ENCODE measurements around the gene OR5P2.
"Not testable (repeated sequence)": the region's sequence is repeated elsewhere in the genome, so short reads cannot be mapped to it uniquely, and the experiment has no call there.

Gene OR5P2

GRCh38 chr11:7796842-7797241 is at the start of gene OR5P2:
OR5P2 (minus strand) TSS chr11:7796942; CDS start chr11:7796942, 0 bp downstream.
- no peak for DNase-seq

GRCh38 chr11:7846003-7846402 is 49.3 kb upstream of the OR5P2 start:
- DNase-seq = no peak

DNA sequence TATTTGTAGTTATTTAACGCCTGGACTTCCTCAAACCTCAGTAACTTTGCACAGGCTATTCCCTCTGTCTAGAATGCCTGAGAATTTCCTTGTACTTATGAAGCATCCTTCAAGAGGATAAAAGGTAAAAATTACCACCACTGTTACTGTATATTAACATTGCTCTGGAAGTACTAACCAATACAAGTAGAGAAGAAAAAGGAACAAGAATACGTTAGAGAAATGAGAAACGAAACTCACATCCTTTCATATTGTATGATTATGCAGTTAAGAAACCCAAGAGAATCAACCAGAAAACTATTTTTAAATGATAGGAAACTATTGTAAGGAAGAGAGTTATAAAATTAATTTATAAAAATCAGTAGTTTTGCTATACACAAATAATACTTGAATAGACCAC is 48.2 kb upstream of the OR5P2 start:
- no peak for DNase-seq

DNA sequence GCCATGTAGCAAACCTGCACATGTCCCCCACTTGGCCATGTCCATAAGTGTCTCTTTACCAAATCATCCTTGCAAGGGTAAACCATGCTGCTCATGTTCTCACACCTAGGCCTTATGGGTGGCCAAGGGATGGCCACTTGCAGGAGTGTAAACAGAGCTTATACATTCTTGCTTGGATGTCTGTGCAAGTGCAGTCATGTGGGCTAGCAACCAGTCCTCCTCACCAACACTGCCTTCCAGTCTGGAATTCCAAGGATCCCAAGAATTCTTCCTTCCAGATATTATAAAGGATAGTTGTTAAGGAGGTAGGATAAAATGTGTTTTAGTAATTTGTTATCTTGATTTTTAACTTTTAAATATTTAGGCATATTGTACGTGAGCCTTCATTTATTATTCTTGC is 47.8 kb upstream of the OR5P2 start:
- no peak for DNase-seq

DNA sequence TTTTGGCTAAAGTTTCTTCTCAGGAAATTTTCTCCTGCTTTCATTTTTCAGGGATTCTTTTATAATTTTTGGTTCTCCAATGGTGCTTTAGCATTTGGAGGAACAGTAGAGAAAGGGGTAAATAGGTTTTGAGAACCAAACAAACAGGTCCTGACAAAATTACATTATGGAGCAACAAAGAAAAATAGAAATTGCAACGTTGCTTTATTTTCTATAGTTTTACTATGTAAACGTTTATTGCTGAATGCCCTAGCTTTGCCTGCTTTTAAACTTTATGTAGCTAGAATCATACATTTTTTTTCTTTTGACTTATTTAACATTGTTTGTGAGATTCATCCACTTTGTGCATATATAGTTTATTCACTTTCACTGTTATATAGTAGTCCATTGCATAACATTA is 43.8 kb upstream of the OR5P2 start:
- DNase-seq = no peak

DNA sequence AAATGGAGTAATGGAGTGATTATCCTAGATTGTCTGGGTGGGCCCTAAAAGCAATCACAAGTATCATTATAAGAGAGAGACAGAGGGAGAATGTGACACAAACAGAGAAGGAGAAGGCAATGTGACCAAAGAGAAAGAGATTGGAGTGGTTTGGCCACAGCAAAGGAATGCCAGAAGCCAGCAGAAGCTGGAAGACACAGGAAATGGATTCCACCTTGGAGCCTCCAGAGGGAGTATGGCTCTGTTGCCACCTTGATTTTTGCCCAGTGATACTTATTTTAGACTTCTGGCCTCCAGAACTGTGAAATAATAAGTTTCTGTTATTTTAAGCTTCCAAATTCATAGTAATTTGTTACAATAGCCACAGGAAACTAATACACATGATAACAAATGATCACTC is 36.8 kb upstream of the OR5P2 start:
- no peak for DNase-seq

GRCh38 chr11:7830740-7831139 is 34.0 kb upstream of the OR5P2 start, which contains the start of gene OR5P3:
OR5P3 (minus strand) TSS chr11:7830840.
- no peak for DNase-seq

DNA sequence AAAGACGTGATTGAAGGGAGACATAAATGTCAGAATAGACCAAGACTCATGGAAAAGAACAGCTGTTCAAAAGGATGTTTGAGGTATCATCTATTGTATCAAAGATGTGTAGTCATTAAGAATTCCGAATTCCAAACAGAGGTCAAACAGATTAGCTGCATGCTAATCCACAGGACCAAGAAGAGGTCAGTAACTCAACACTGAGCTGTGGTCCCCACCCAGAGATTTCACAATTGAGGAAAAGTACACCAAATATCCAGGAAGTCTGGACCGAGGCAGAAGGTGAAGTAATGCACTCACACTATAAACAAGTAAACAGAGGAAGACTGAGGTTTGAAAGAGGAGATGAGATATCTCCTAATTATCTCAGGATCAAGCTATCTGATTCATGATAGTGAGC is 29.6 kb upstream of the OR5P2 start:
- DNase-seq = no peak

GRCh38 chr11:7820417-7820816 is 23.7 kb upstream of the OR5P2 start:
- DNase-seq = not testable (repeated sequence)

- DNase-seq = not testable (repeated sequence)
Measured at GRCh38 chr11:7814897-7815296, 18.2 kb upstream of the OR5P2 start.

DNA sequence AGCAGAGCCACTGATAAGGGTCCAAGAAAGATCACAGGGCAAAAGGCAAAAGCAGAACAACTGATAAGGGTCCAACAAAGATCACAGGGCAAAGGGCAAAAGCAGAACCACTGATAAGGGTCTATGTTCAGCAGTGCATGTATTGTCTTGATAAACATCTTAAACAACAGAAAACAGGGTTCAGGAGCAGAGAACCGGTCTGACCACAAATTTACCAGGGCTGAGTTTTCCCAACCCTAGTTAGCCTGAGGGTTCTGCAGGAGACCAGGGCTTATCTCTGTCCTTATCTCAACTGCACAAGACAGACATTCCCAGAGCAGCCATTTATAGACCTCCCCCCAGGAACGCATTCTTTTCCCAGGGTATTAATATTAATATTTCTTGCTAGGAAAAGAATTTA is 13.6 kb upstream of the OR5P2 start:
- DNase-seq = not testable (repeated sequence)

GRCh38 chr11:7793233-7793632 is 3.5 kb downstream of the OR5P2 start:
- no peak for DNase-seq

DNA sequence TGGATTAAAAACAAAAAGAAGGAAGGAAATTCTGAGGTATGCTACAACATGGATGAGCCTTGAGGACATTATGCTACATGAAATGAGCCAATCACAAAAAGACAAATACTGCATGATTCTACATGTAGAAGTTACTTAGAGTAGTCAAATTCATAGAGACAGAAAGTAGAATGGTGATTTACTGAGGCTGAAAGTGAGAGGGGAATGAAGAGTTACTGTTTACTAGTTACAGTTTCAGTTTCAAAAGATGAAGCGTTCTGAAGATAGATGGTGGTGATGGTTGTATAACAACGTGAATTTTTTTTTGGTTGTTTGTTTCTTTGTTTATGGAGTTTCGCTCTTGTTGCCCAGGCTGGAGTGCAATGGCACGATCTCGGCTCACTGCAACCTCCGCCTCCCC is 9.5 kb downstream of the OR5P2 start:
- DNase-seq = no peak

DNA sequence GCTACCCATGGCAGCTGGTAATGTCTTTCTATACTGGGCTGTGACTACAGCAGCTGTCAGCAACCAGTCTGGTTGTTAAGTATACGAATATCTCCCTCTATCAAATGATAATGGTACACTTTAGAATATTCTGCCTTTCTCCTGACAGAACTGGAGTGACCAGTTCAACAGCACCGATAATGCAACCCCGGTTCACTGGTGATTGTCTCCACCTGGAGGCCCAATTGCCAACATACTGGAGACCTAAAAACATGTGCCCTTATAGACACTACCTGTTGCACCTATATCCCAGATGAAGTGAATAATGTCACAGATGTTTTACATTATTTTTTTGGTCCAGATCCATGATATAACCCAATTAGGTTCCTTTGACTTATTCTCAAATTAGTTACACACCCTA is 21.1 kb downstream of the OR5P2 start:
- DNase-seq = no peak

GRCh38 chr11:7764301-7764700 is 32.4 kb downstream of the OR5P2 start:
- not testable (repeated sequence) for DNase-seq

GRCh38 chr11:7759010-7759409 is 37.7 kb downstream of the OR5P2 start:
- no peak for DNase-seq

- no peak for DNase-seq
Measured at GRCh38 chr11:7749456-7749855, 47.3 kb downstream of the OR5P2 start.

Measured in NCI-H1417 (cell line).